GM12801 (cell line): Measurements from ENCODE around the gene PPIA.

ENCODE experiments used
- CTCF ChIP-seq: IDR thresholded peaks from one replicate; pipeline ENCODE4 v1.5.1; 2011; ENCODE audit warnings: control low read depth; ENCODE audit not compliant: insufficient read length; ENCODE audit errors: extremely low read depth

Gene PPIA

GRCh38 chr7:44796504-44797328 lies at the start of gene PPIA:
TSS of gene PPIA (plus strand) at chr7:44796681. CDS start at chr7:44796725, 44 bp downstream.
- TF ChIP-seq CTCF = no peak

GRCh38 chr7:44748045-44748947 lies 48.2 kb upstream of the PPIA start, which contains the start of gene ZMIZ2:
TSS of gene ZMIZ2 (plus strand) at chr7:44748847. CDS start at chr7:44756250, 7,403 bp downstream.
- no peak for TF ChIP-seq CTCF

GRCh38 chr7:44748948-44749731 lies 47.3 kb upstream of the PPIA start:
- no peak for TF ChIP-seq CTCF

GRCh38 chr7:44749992-44750391 lies 46.5 kb upstream of the PPIA start:
- TF ChIP-seq CTCF = no peak

- TF ChIP-seq CTCF = no peak
These were observed 46.1 kb upstream of the PPIA start for GRCh38 chr7:44750424-44750823.

- no peak for TF ChIP-seq CTCF
These were observed 45.4 kb upstream of the PPIA start for GRCh38 chr7:44750921-44751571.
